Esophagus muscularis mucosa (tissue), 4 donors: ENCODE results near the gene CLN5. TPM values are rescaled to one million over a fixed set of nuclear protein-coding genes. Genes with fewer than 3 reads are reported as not detected.

Source experiments
- DNase-seq: peaks from one replicate; pipeline ENCODE4 v3.0.0-alpha.2; 2017; ENCODE audit errors: extremely low spot score
- H3K27ac ChIP-seq, 4 donors: fragments of 200-600 bp; sonication (generic); replicated peaks in 1 of 4; 1 replicate in 3 of 4; 2 replicates in 1 of 4; pipeline ENCODE4 v1.5.1; 2016 to 2019; ENCODE audit warnings: mild to moderate bottlenecking in 1 of 4
- H3K27me3 ChIP-seq, 4 donors: fragments of 200-600 bp; sonication (generic); one replicate each; pipeline versions ENCODE4 v1.5.1 to v1.6.0; 2016 to 2019
- H3K36me3 ChIP-seq, 4 donors: fragments of 200-600 bp; sonication (generic); one replicate each; pipeline ENCODE4 v1.5.1; 2016 to 2019
- H3K4me1 ChIP-seq, 4 donors: fragments of 200-600 bp; sonication (generic); one replicate each; pipeline ENCODE4 v1.5.1; 2016 to 2019
- H3K4me3 ChIP-seq, 4 donors: fragments of 200-600 bp; sonication (generic); 1 replicate in 2 of 4; 2 replicates in 2 of 4; pipeline ENCODE4 v1.5.1; 2016 to 2019; ENCODE audit warnings: mild to moderate bottlenecking in 4 of 4, moderate library complexity in 1 of 4
- H3K9me3 ChIP-seq, 4 donors: fragments of 200-600 bp; sonication (generic); 1 replicate in 3 of 4; 2 replicates in 1 of 4; pipeline ENCODE4 v1.5.1; 2016 to 2019
- EP300 ChIP-seq: sonication (generic); formaldehyde crosslinking; IDR thresholded peaks from one replicate; pipeline ENCODE4 v1.6.1; 2017; ENCODE audit warnings: antibody characterized with exemption
- POLR2A ChIP-seq: fragments of 450-650 bp; IDR thresholded peaks from one replicate; pipeline ENCODE4 v1.6.1; 2017; ENCODE audit warnings: antibody characterized with exemption, moderate library complexity, mild to moderate bottlenecking, low read depth
- POLR2AphosphoS5 ChIP-seq, 2 donors: sonication (generic); formaldehyde crosslinking; IDR thresholded peaks; one replicate each; pipeline ENCODE4 v1.6.1; 2017; ENCODE audit warnings: antibody characterized with exemption in 2 of 2
- WGBS: methylation state at CpG from one replicate; pipeline ENCODE4 v1.1.5; 2018; 5-methylcytosine and 5-hydroxymethylcytosine counted together
- intact Hi-C: fragments of 100-400 bp; cut with DNase I; formaldehyde crosslinking; loops from one replicate; pipeline ENCODE4 v1.15.1; 2023
- total RNA-seq, 4 donors: library from RNA; depleted of rRNA; stranded (reverse); fragments of >200 nt; gene quantifications; one replicate each; pipeline versions ENCODE4 v1.1.0 to v1.2.1, GENCODE V29; 2016
- TF ChIP-seq, protein P1 (sequence below), 3 experiments: fragments of 200-600 bp in 2 of 3; fragments of 450-650 bp in 1 of 3; sonication (generic) in 2 of 3; IDR thresholded peaks; one replicate each; pipeline ENCODE4 v1.5.1; 2017 to 2019; ENCODE audit warnings: antibody characterized with exemption in 3 of 3, mild to moderate bottlenecking in 2 of 3, moderate library complexity in 1 of 3

The CLN5 gene
- total RNA-seq, 4 donors from 2014 or later, result 17.6 to 26.2 (median 19.8) TPM

- no peak for TF ChIP-seq POLR2A
- no peak for TF ChIP-seq POLR2AphosphoS5 (IDR thresholded peaks at IDR 0.05)
- TF ChIP-seq, protein P1, sequence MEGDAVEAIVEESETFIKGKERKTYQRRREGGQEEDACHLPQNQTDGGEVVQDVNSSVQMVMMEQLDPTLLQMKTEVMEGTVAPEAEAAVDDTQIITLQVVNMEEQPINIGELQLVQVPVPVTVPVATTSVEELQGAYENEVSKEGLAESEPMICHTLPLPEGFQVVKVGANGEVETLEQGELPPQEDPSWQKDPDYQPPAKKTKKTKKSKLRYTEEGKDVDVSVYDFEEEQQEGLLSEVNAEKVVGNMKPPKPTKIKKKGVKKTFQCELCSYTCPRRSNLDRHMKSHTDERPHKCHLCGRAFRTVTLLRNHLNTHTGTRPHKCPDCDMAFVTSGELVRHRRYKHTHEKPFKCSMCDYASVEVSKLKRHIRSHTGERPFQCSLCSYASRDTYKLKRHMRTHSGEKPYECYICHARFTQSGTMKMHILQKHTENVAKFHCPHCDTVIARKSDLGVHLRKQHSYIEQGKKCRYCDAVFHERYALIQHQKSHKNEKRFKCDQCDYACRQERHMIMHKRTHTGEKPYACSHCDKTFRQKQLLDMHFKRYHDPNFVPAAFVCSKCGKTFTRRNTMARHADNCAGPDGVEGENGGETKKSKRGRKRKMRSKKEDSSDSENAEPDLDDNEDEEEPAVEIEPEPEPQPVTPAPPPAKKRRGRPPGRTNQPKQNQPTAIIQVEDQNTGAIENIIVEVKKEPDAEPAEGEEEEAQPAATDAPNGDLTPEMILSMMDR (IDR thresholded peaks at IDR 0.05), result no peak
- TF ChIP-seq EP300, result no peak
- Histone ChIP-seq H3K36me3 (peaks cover 2 to 38% (median 28%) of the 10 kb centered on the region in 4 donors), H3K4me1 (peaks cover 75 to 98% (median 87%) of the 10 kb centered on the region in 4 donors), H3K27me3 (no peaks in the 10 kb centered on the region), H3K27ac (no peak overlapping the region), H3K4me3 (no peak overlapping the region), H3K9me3 (no peaks in the 10 kb centered on the region)
- intact Hi-C loops, result loop anchor here (10.0 kb wide), 1 partner anchor 305 kb away; the partner anchor contains the start of gene MYCBP2
- no peak for DNase-seq
Measured at GRCh38 chr13:77019756-77020155, 27.9 kb downstream of the CLN5 start.

GRCh38 chr13:77022341-77022740, 30.5 kb downstream of the CLN5 start:
- no peak for DNase-seq

DNA sequence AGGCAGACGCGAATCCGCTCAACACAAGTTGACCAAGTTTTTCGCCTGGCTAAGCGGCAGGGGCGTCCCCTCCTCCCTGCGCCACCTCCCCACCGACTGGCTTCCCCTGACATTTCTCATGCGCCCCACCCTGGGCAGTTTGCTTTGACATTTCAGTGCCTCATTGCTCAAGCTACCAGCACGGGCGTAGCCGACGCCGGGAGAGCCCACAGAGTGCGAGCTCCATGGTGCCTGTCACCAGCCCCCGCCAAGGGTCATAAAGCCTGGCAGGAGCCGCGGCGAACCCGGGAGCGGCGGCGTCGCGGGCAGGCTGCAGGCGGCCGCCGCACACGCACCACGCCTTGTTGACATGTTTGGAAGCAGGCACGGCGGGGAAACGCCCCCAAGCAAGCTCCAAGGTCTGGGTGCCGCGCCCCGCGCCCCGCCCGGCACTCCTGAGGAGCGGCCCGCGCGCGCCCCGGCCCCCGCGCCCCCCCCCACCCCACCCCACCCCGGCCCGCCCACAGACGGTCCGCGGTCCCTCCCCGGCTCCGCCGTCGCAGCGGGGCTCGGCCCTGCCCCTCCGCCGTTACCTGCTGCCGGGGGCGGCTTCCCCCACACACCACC, 34.5 kb downstream of the CLN5 start:
- H3K36me3 ChIP-seq, result no peaks in the 10 kb centered on the region
- DNase-seq, result peak; percentile 94
- TF ChIP-seq, protein P1 (IDR thresholded peaks at IDR 0.05), result no peak
- TF ChIP-seq POLR2AphosphoS5 (IDR thresholded peaks at IDR 0.05) (peak; percentile 44 to 73), POLR2A (peak; percentile 3)
- H3K27me3 ChIP-seq, result no peaks in the 10 kb centered on the region
- intact Hi-C loops, result loop anchor here (5.0 to 10.0 kb wide), 2 partner anchors 34 to 298 kb away; partner anchors contain the start of genes CLN5 and MYCBP2
- H3K4me3 ChIP-seq, result peak overlapping the region; percentile 90 to 99 (median 97)
- WGBS, result under 1% methylated on average over 16 of the region's 62 CpGs
- no peaks in the 10 kb centered on the region for H3K9me3 ChIP-seq
- H3K27ac ChIP-seq, result peak overlapping the region; percentile 96 to 100 (median 100)
- peaks cover 49 to 56% (median 54%) of the 10 kb centered on the region in 4 donors for H3K4me1 ChIP-seq

More at GRCh38 chr13:77022341-77022740, 30.5 kb downstream of the CLN5 start:
- H3K9me3 ChIP-seq, result no peaks in the 10 kb centered on the region
- H3K36me3 ChIP-seq, result peaks cover 0 to 14% (median 7%) of the 10 kb centered on the region in 4 donors
- peak overlapping the region in 2 of 4 donors; percentile 20 to 27 for H3K4me3 ChIP-seq
- peaks cover 61 to 83% (median 73%) of the 10 kb centered on the region in 4 donors for H3K4me1 ChIP-seq
- H3K27me3 ChIP-seq, result no peaks in the 10 kb centered on the region
- H3K27ac ChIP-seq, result peak overlapping the region; percentile 32 to 60 (median 41)
- intact Hi-C loops, result loop anchor here (10.0 kb wide), 1 partner anchor 302 kb away; the partner anchor contains the start of gene MYCBP2
- TF ChIP-seq, protein P1 (IDR thresholded peaks at IDR 0.05), result no peak
- TF ChIP-seq EP300 (no peak), POLR2A (no peak), POLR2AphosphoS5 (IDR thresholded peaks at IDR 0.05) (peak in 1 of 2 donors; percentile 18)
- 18% methylated on average over 2 of the region's 3 CpGs for WGBS

- under 1% methylated on average over 18 of the region's 74 CpGs for WGBS
- H3K27ac ChIP-seq, result peak within 1 kb of the TSS; percentile 96 to 100 (median 100)
- H3K4me1 ChIP-seq, result peaks cover 44 to 50% (median 48%) of the 10 kb centered on the region in 4 donors
- no peaks in the 10 kb centered on the region for H3K9me3 ChIP-seq
- no peaks in the 10 kb centered on the region for H3K36me3 ChIP-seq
- DNase-seq, result peak; percentile 93
- no peaks in the 10 kb centered on the region for H3K27me3 ChIP-seq
- peak within 1 kb of the TSS; percentile 90 to 99 (median 97) for H3K4me3 ChIP-seq
- intact Hi-C loops, result loop anchor here (5.0 to 10.0 kb wide), 2 partner anchors 35 to 298 kb away; partner anchors contain the start of genes CLN5 and MYCBP2
- peak; percentile 69 to 84 for TF ChIP-seq POLR2AphosphoS5 (IDR thresholded peaks at IDR 0.05)
- TF ChIP-seq POLR2A, result peak; percentile 42
- TF ChIP-seq, protein P1 (IDR thresholded peaks at IDR 0.05), result no peak
- TF ChIP-seq EP300, result no peak
Measured at GRCh38 chr13:77026861-77027621, 35.2 kb downstream of the CLN5 start, which contains the start of gene FBXL3. Gene FBXL3 (minus strand): TSS chr13:77027159. CDS start chr13:77021860, 5,299 bp downstream.
